Progenitor cell of endocrine pancreas (in vitro differentiated cells): Measurements from ENCODE around the gene LBHD2. TPM values are rescaled to one million over a fixed set of nuclear protein-coding genes. Genes with fewer than 3 reads are reported as not detected.

ENCODE experiments used
- DNase-seq: peaks from one replicate; pipeline ENCODE4 v3.0.0; 2021; ENCODE audit warnings: low spot score; ENCODE audit not compliant: unreplicated experiment
- H3K27ac Mint-ChIP-seq: 2 replicates; pipeline ENCODE4 v1.8.0; 2021; ENCODE audit warnings: mild to moderate bottlenecking, moderate library complexity, mixed read lengths
- H3K27me3 Mint-ChIP-seq: 2 replicates; pipeline ENCODE4 v1.8.0; 2021; ENCODE audit warnings: mixed read lengths
- H3K36me3 Mint-ChIP-seq: 2 replicates; pipeline ENCODE4 v1.8.0; 2022; ENCODE audit warnings: mixed read lengths; ENCODE audit not compliant: insufficient read depth
- H3K4me1 Mint-ChIP-seq: 2 replicates; pipeline ENCODE4 v1.8.0; 2021; ENCODE audit warnings: low read depth, mixed read lengths
- H3K4me3 Mint-ChIP-seq: 2 replicates; pipeline ENCODE4 v1.8.0; 2021; ENCODE audit warnings: low read depth, mild to moderate bottlenecking, moderate library complexity, mixed read lengths
- H3K9me3 Mint-ChIP-seq: 2 replicates; pipeline ENCODE4 v1.8.0; 2021; ENCODE audit warnings: low read depth, mixed read lengths
- CTCF ChIP-seq: fragments of 200-600 bp; sonication (generic); IDR thresholded peaks from one replicate; pipeline ENCODE4 v1.5.0; 2021; ENCODE audit warnings: antibody characterized with exemption, mild to moderate bottlenecking; ENCODE audit not compliant: unreplicated experiment
- total RNA-seq: library from RNA; stranded (reverse); gene quantifications from 2 replicates; pipeline ENCODE4 v1.2.1, GENCODE V29; 2021

LBHD2 gene
- total RNA-seq, 1 donor from 2014 or later: not detected

- Mint-ChIP-seq H3K27me3 (peaks cover 6% of the 10 kb centered on the region), H3K4me3 (no peak overlapping the region), H3K36me3 (peaks cover 5% of the 10 kb centered on the region), H3K9me3 (no peaks in the 10 kb centered on the region), H3K4me1 (peaks cover 25% of the 10 kb centered on the region), H3K27ac (no peak overlapping the region)
- no peak for DNase-seq
- no peak for TF ChIP-seq CTCF
Measured at GRCh38 chr14:103101257-103101962, 17.4 kb downstream of the LBHD2 start.

GRCh38 chr14:103101963-103102688, 18.1 kb downstream of the LBHD2 start:
- peaks cover 6% of the 10 kb centered on the region for H3K27me3 Mint-ChIP-seq
- H3K27ac Mint-ChIP-seq: no peak overlapping the region
- no peak for DNase-seq
- H3K4me1 Mint-ChIP-seq: peaks cover 21% of the 10 kb centered on the region
- H3K9me3 Mint-ChIP-seq: no peaks in the 10 kb centered on the region
- no peak overlapping the region for H3K4me3 Mint-ChIP-seq
- H3K36me3 Mint-ChIP-seq: peaks cover 5% of the 10 kb centered on the region
- TF ChIP-seq CTCF: no peak

- no peak overlapping the region for H3K27ac Mint-ChIP-seq
- TF ChIP-seq CTCF: no peak
- peaks cover 5% of the 10 kb centered on the region for H3K36me3 Mint-ChIP-seq
- no peak overlapping the region for H3K4me3 Mint-ChIP-seq
- no peaks in the 10 kb centered on the region for H3K9me3 Mint-ChIP-seq
- peaks cover 19% of the 10 kb centered on the region for H3K4me1 Mint-ChIP-seq
- DNase-seq: no peak
- peaks cover 6% of the 10 kb centered on the region for H3K27me3 Mint-ChIP-seq
Measured at GRCh38 chr14:103102689-103103260, 18.8 kb downstream of the LBHD2 start.

GRCh38 chr14:103103461-103104388, 19.7 kb downstream of the LBHD2 start:
- H3K4me3 Mint-ChIP-seq: no peak overlapping the region
- no peak overlapping the region for H3K27ac Mint-ChIP-seq
- H3K27me3 Mint-ChIP-seq: peaks cover 6% of the 10 kb centered on the region
- peaks cover 5% of the 10 kb centered on the region for H3K36me3 Mint-ChIP-seq
- H3K9me3 Mint-ChIP-seq: no peaks in the 10 kb centered on the region
- DNase-seq: no peak
- H3K4me1 Mint-ChIP-seq: peaks cover 19% of the 10 kb centered on the region
- no peak for TF ChIP-seq CTCF

- no peak overlapping the region for H3K27ac Mint-ChIP-seq
- peaks cover 19% of the 10 kb centered on the region for H3K4me1 Mint-ChIP-seq
- H3K27me3 Mint-ChIP-seq: peaks cover 6% of the 10 kb centered on the region
- no peak overlapping the region for H3K4me3 Mint-ChIP-seq
- H3K9me3 Mint-ChIP-seq: no peaks in the 10 kb centered on the region
- peaks cover 5% of the 10 kb centered on the region for H3K36me3 Mint-ChIP-seq
- DNase-seq: no peak
- TF ChIP-seq CTCF: no peak
Measured at GRCh38 chr14:103104389-103104653, 20.3 kb downstream of the LBHD2 start.
